GM12878 (cell line): ENCODE data around the gene MAPK1. TPM values are rescaled to one million over a fixed set of nuclear protein-coding genes. Genes with fewer than 3 reads are reported as not detected.

Experiments used
- ATAC-seq: fragments of 200-7000 bp; cut with Tn5 transposase; 3 replicates; pipeline ENCODE4 v1.9.1; 2020; ENCODE audit warnings: mild to moderate bottlenecking, moderate library complexity
- BruUV-seq: library from RNA; stranded (reverse); fragments of 400-500 nt; replicated peaks from 2 replicates; lab custom pipeline; 2021; lab: Mats Ljungman, UMichigan
- CTCF ChIA-PET: fragments of 300-600 bp; sonication (Branson Sonifier 250); formaldehyde crosslinking; extraction: SDS; loops from one replicate; lab custom pipeline; 2021; ENCODE audit warnings: inconsistent platforms; lab: Yijun Ruan, JAX
- POLR2A ChIA-PET: fragments of 350-600 bp; formaldehyde crosslinking; extraction: SDS; loops from one replicate; lab custom pipeline; 2021; ENCODE audit warnings: inconsistent platforms; lab: Charles Lee
- RAD21 ChIA-PET: fragments of 300-600 bp; sonication (Branson Sonifier 250); formaldehyde crosslinking; loops from one replicate; lab custom pipeline; 2023; ENCODE audit warnings: antibody characterized with exemption; ENCODE audit not compliant: unreplicated experiment; lab: Charles Lee
- SMC1A ChIA-PET: fragments of 300-600 bp; sonication (Branson Sonifier 250); formaldehyde crosslinking; loops from one replicate; lab custom pipeline; 2023; ENCODE audit not compliant: unreplicated experiment, uncharacterized antibody; lab: Charles Lee
- DNase-seq: peaks from one replicate; pipeline ENCODE4 v3.0.0-alpha.2; 2011; ENCODE audit warnings: low read depth, low spot score
- FAIRE-seq: peaks from 3 replicates; lab custom pipeline; 2011; peaks lifted over from hg19 to GRCh38; lab: Jason Lieb, UNC
- H2AFZ ChIP-seq: 2 replicates; pipeline ENCODE4 v1.6.0; 2011; ENCODE audit warnings: low read depth, low read length, control low read depth; ENCODE audit not compliant: control insufficient read depth
- H3K27ac ChIP-seq: 2 replicates; pipeline ENCODE4 v1.5.1; 2011; ENCODE audit warnings: control low read depth; ENCODE audit not compliant: control insufficient read depth, insufficient read depth
- H3K27me3 ChIP-seq, 2 experiments: replicated peaks in 1 of 2; 2 replicates each; pipeline versions ENCODE4 v1.6.0 to v1.6.1; 2011; ENCODE audit warnings: low read length in 1 of 2; ENCODE audit not compliant: control insufficient read depth in 2 of 2, insufficient read depth in 2 of 2
- H3K36me3 ChIP-seq, 2 experiments: 2 replicates each; pipeline ENCODE4 v1.5.1; 2011; ENCODE audit warnings: low read length in 1 of 2; ENCODE audit not compliant: control insufficient read depth in 2 of 2, insufficient read depth in 2 of 2
- H3K4me1 ChIP-seq: 2 replicates; pipeline ENCODE4 v1.6.1; 2011; ENCODE audit warnings: mild to moderate bottlenecking, low read length, moderate library complexity, mixed read lengths; ENCODE audit not compliant: control insufficient read depth, insufficient read depth
- H3K4me2 ChIP-seq: 2 replicates; pipeline ENCODE4 v1.6.0; 2011; ENCODE audit warnings: control low read depth; ENCODE audit not compliant: control insufficient read depth, insufficient read depth
- H3K4me3 ChIP-seq: fragments of 200-600 bp; sonication (generic); 2 replicates; pipeline ENCODE4 v1.5.1; 2016
- H3K79me2 ChIP-seq: 2 replicates; pipeline ENCODE4 v1.6.0; 2011; ENCODE audit warnings: low read length; ENCODE audit not compliant: control insufficient read depth, insufficient read depth
- H3K9ac ChIP-seq: 2 replicates; pipeline ENCODE4 v1.8.0; 2011; ENCODE audit warnings: low read length, control low read depth, mixed read lengths; ENCODE audit not compliant: control insufficient read depth, insufficient read depth
- H3K9me3 ChIP-seq: replicated peaks from 3 replicates; pipeline ENCODE4 v1.5.1; 2011; ENCODE audit warnings: mild to moderate bottlenecking, low read length; ENCODE audit not compliant: control insufficient read depth, insufficient read depth
- H4K20me1 ChIP-seq: 2 replicates; pipeline ENCODE4 v1.6.0; 2011; ENCODE audit not compliant: control insufficient read depth, insufficient read depth
- BMI1 ChIP-seq: fragments of 450-650 bp; IDR thresholded peaks from 2 replicates; pipeline ENCODE4 v1.6.1; 2016; ENCODE audit warnings: mild to moderate bottlenecking, moderate library complexity, borderline replicate concordance
- CREB1 ChIP-seq: IDR thresholded peaks from 2 replicates; pipeline ENCODE4 v1.6.1; 2012; ENCODE audit warnings: low read depth, mild to moderate bottlenecking, inconsistent platforms
- CREM ChIP-seq: IDR thresholded peaks from 2 replicates; pipeline ENCODE4 v1.6.1; 2014; ENCODE audit warnings: antibody characterized with exemption, low read depth
- EED ChIP-seq: sonication (generic); IDR thresholded peaks from 2 replicates; pipeline ENCODE4 v1.6.1; 2016; ENCODE audit warnings: antibody characterized with exemption, low read depth
- JUNB ChIP-seq: IDR thresholded peaks from 2 replicates; pipeline ENCODE4 v1.6.1; 2016; ENCODE audit warnings: antibody characterized with exemption, mild to moderate bottlenecking
- PKNOX1 ChIP-seq: fragments of 450-650 bp; IDR thresholded peaks from 2 replicates; pipeline ENCODE4 v1.6.1; 2016; ENCODE audit warnings: mild to moderate bottlenecking
- POLR2AphosphoS5 ChIP-seq: IDR thresholded peaks from 2 replicates; pipeline ENCODE4 v1.6.1; 2011; ENCODE audit warnings: mild to moderate bottlenecking, low read length, inconsistent platforms
- POU2F2 ChIP-seq: IDR thresholded peaks from 3 replicates; pipeline ENCODE4 v1.6.1; 2011; ENCODE audit warnings: low read depth, mild to moderate bottlenecking, low read length, borderline replicate concordance
- REST ChIP-seq: IDR thresholded peaks from 2 replicates; pipeline ENCODE4 v1.6.1; 2012; ENCODE audit warnings: mild to moderate bottlenecking, low read depth, low read length
- SMARCA5 ChIP-seq: fragments of 450-650 bp; IDR thresholded peaks from 2 replicates; pipeline ENCODE4 v1.6.1; 2017; ENCODE audit warnings: mild to moderate bottlenecking
- SPI1 ChIP-seq: IDR thresholded peaks from 2 replicates; pipeline ENCODE4 v1.6.1; 2011; ENCODE audit warnings: low read depth, mild to moderate bottlenecking, low read length, moderate library complexity, borderline replicate concordance; ENCODE audit not compliant: insufficient read depth
- ZNF24 ChIP-seq: fragments of 450-650 bp; IDR thresholded peaks from 2 replicates; pipeline ENCODE4 v1.6.1; 2017; ENCODE audit warnings: antibody characterized with exemption, mild to moderate bottlenecking
- ZNF687 ChIP-seq: fragments of 450-650 bp; IDR thresholded peaks from 2 replicates; pipeline ENCODE4 v1.6.1; 2017; ENCODE audit warnings: mild to moderate bottlenecking, moderate library complexity
- ZSCAN29 ChIP-seq: fragments of 450-650 bp; IDR thresholded peaks from 2 replicates; pipeline ENCODE4 v1.6.1; 2017; ENCODE audit warnings: mild to moderate bottlenecking, moderate library complexity
- WGBS: methylation state at CpG from one replicate; pipeline ENCODE4 v1.1.6; 2016; ENCODE audit warnings: low lambda C conversion rate; ENCODE audit not compliant: insufficient replicate concordance, insufficient coverage; ENCODE audit errors: missing lambda C conversion rate; 5-methylcytosine and 5-hydroxymethylcytosine counted together
- in situ Hi-C: fragments of 300-500 bp; cut with MboI; formaldehyde crosslinking; loops from 9 replicates; pipeline ENCODE4 v1.14.3; 2018; ENCODE audit warnings: mixed read lengths
- intact Hi-C: fragments of 100-400 bp; cut with micrococcal nuclease; formaldehyde crosslinking; loops from one replicate; pipeline ENCODE4 v1.14.2; 2022; ENCODE audit not compliant: unreplicated experiment
- polyA plus RNA-seq, 11 experiments: library from polyadenylated mRNA; depleted of rRNA in 4 of 11; unstranded in 6 of 11; stranded (reverse) in 5 of 11; fragments of >200 nt; fragmentation: Nextera tagmentation in 4 of 11; fragmentation: Illumina TruSeq in 1 of 11; extraction: Ambion mirVana in 4 of 11; extraction: Trizol in 1 of 11; gene quantifications; 1 replicate in 1 of 11; 2 replicates in 10 of 11; pipeline versions ENCODE4 v1.2.1 to v1.2.3, GENCODE V29; 2011 to 2016; ENCODE audit warnings: inconsistent platforms in 2 of 11, missing spikeins in 2 of 11, low read depth in 1 of 11
- total RNA-seq, 4 experiments: library from RNA; depleted of rRNA in 3 of 4; stranded (reverse); fragments of >200 nt in 3 of 4; fragmentation: Illumina TruSeq in 1 of 4; extraction: Trizol in 1 of 4; gene quantifications; 2 replicates each; pipeline versions ENCODE4 v1.2.1 to v1.2.3, GENCODE V29; 2013 to 2021

MAPK1 gene
- total and polyA plus RNA-seq, 10 of the 15 experiments (the other 5 are each of a cell fraction or from before 2014, with no cell fraction given) = 7.0 to 123 (median 58.4) TPM

GRCh38 chr22:21762712-21763581 is 104.5 kb downstream of the MAPK1 start:
- no TSS peak for BruUV-seq
- 8% methylated on average over 13 of the region's 13 CpGs for WGBS
- Histone ChIP-seq H3K36me3 (peaks cover 13 to 18% of the 10 kb centered on the region in 2 experiments), H2AFZ (no peak overlapping the region), H3K4me3 (no peak overlapping the region), H3K27me3 (no peaks in the 10 kb centered on the region), H3K9me3 (no peaks in the 10 kb centered on the region), H3K4me1 (peaks cover 56% of the 10 kb centered on the region), H3K79me2 (no peaks in the 10 kb centered on the region), H3K9ac (no peak overlapping the region), H4K20me1 (no peaks in the 10 kb centered on the region), H3K27ac (peak overlapping the region; percentile 50), H3K4me2 (peak overlapping the region; percentile 55)
- intact Hi-C loops = loop anchor here (5.0 kb wide), 1 partner anchor 99 kb away; no protein-coding TSS in a partner anchor
- ChIA-PET POLR2A (interaction anchor here (0.9 to 1.3 kb wide), 7 partner anchors 10 to 175 kb away, joined by 3 to 4 read pairs (median 4); partner anchors contain the start of genes MAPK1 and YPEL1), RAD21 (interaction anchor here (0.6 to 2.1 kb wide), 25 partner anchors 9 to 190 kb away, joined by 3 to 18 read pairs (median 4); partner anchors contain the start of genes MAPK1 and YPEL1), CTCF (interaction anchor here (0.7 to 2.5 kb wide), 14 partner anchors 17 to 209 kb away, joined by 3 to 12 read pairs (median 3); partner anchors contain the start of gene MAPK1), SMC1A (interaction anchor here (0.6 to 3.7 kb wide), 34 partner anchors 8 to 1264 kb away, joined by 3 to 26 read pairs (median 4); partner anchors contain the start of genes MAPK1, PPM1F and YPEL1)
- DNase-seq = no peak
- no peak for FAIRE-seq
- in situ Hi-C loops = no loop called here
- ATAC-seq = peak; percentile 75
- TF ChIP-seq JUNB (peak; percentile 87), SMARCA5 (peak; percentile 77), BMI1 (no peak; the same call in 1 of the 2 replicates), CREB1 (no peak), CREM (peak; percentile 57; the same call in 1 of the 2 replicates), ZNF687 (0 out of 2 replicates have a peak, but pooled peaks have one; percentile 20), REST (no peak), ZSCAN29 (peak; percentile 40; the same call in 1 of the 2 replicates), POLR2AphosphoS5 (no peak), SPI1 (peak; percentile 54; the same call in 1 of the 2 replicates), POU2F2 (peak; percentile 84; the same call in 2 of the 3 replicates), PKNOX1 (peak; percentile 82), EED (peak; percentile 82), ZNF24 (peak; percentile 24; the same call in 1 of the 2 replicates)
